WERI-Rb-1 (cell line): ENCODE data around the gene TRIM9.

Source experiments
- DNase-seq: peaks from one replicate; pipeline ENCODE4 v3.0.0-alpha.2; 2020
- H3K27ac ChIP-seq: fragments of 250-450 bp; sonication (Bioruptor Pico); 2 replicates; pipeline ENCODE4 v1.5.1; 2020; ENCODE audit warnings: mild to moderate bottlenecking, moderate library complexity
- H3K27me3 ChIP-seq: fragments of 250-450 bp; sonication (Bioruptor Pico); 2 replicates; pipeline ENCODE4 v1.5.1; 2021; ENCODE audit warnings: mild to moderate bottlenecking, low read depth, moderate library complexity; ENCODE audit not compliant: insufficient read depth, severe bottlenecking
- H3K36me3 ChIP-seq: fragments of 250-450 bp; sonication (Bioruptor Pico); 2 replicates; pipeline ENCODE4 v1.5.1; 2020; ENCODE audit warnings: mild to moderate bottlenecking, moderate library complexity
- H3K4me3 ChIP-seq: 2 replicates; pipeline ENCODE4 v1.5.1; 2011; ENCODE audit warnings: low read depth, mild to moderate bottlenecking, control low read depth, low read length
- H3K9me3 ChIP-seq: fragments of 250-450 bp; sonication (Bioruptor Pico); 2 replicates; pipeline ENCODE4 v1.5.1; 2021; ENCODE audit warnings: mild to moderate bottlenecking, moderate library complexity; ENCODE audit not compliant: severe bottlenecking
- CTCF ChIP-seq: IDR thresholded peaks from 2 replicates; pipeline ENCODE4 v1.5.1; 2011; ENCODE audit warnings: low read depth, mild to moderate bottlenecking, control low read depth, inconsistent platforms, low read length

TRIM9 gene

GRCh38 chr14:51096870-51097269 lies 2.0 kb upstream of the TRIM9 start:
- no peak for TF ChIP-seq CTCF
- Histone ChIP-seq H3K9me3 (no peaks in the 10 kb centered on the region), H3K4me3 (no peak overlapping the region), H3K27me3 (no peaks in the 10 kb centered on the region), H3K27ac (no peak overlapping the region), H3K36me3 (0 out of 2 replicates have a peak, but pooled peaks cover 4% of the 10 kb centered on the region)
- no peak for DNase-seq

GRCh38 chr14:51095854-51096823 lies 1.2 kb upstream of the TRIM9 start:
- Histone ChIP-seq H3K9me3 (no peaks in the 10 kb centered on the region), H3K36me3 (0 out of 2 replicates have a peak, but pooled peaks cover 4% of the 10 kb centered on the region), H3K4me3 (peak overlapping the region; percentile 69), H3K27me3 (no peaks in the 10 kb centered on the region), H3K27ac (peak overlapping the region; percentile 89)
- TF ChIP-seq CTCF: no peak
- DNase-seq: peak; percentile 52

GRCh38 chr14:51094282-51094821 lies 553 bp downstream of the TRIM9 start:
- peak; percentile 29 for DNase-seq
- H3K27me3 ChIP-seq: no peaks in the 10 kb centered on the region
- H3K4me3 ChIP-seq: peak overlapping the region; percentile 69
- no peaks in the 10 kb centered on the region for H3K9me3 ChIP-seq
- TF ChIP-seq CTCF: 0 out of 2 replicates have a peak, but pooled peaks have one; percentile 20
- 0 out of 2 replicates have a peak, but pooled peaks cover 4% of the 10 kb centered on the region for H3K36me3 ChIP-seq
- H3K27ac ChIP-seq: peak overlapping the region; percentile 89

GRCh38 chr14:51093371-51094281 lies 1.3 kb downstream of the TRIM9 start:
- Histone ChIP-seq H3K9me3 (no peaks in the 10 kb centered on the region), H3K27ac (peak overlapping the region; percentile 25; the same call in 1 of the 2 replicates), H3K4me3 (peak overlapping the region; percentile 69), H3K27me3 (no peaks in the 10 kb centered on the region), H3K36me3 (0 out of 2 replicates have a peak, but pooled peaks cover 4% of the 10 kb centered on the region)
- DNase-seq: peak; percentile 79
- TF ChIP-seq CTCF: peak; percentile 81

- H3K27ac ChIP-seq: no peak overlapping the region
- H3K27me3 ChIP-seq: no peaks in the 10 kb centered on the region
Measured at GRCh38 chr14:51092965-51093364, 1.9 kb downstream of the TRIM9 start.

More at GRCh38 chr14:51092965-51093364, 1.9 kb downstream of the TRIM9 start:
- H3K36me3 ChIP-seq: 0 out of 2 replicates have a peak, but pooled peaks cover 4% of the 10 kb centered on the region
- no peak for TF ChIP-seq CTCF
- H3K9me3 ChIP-seq: no peaks in the 10 kb centered on the region
- H3K4me3 ChIP-seq: peak overlapping the region; percentile 69
- no peak for DNase-seq
